DMS114 treated with DMSO at 0.1 percent for 48 hours (cell line): ENCODE measurements around the gene TNNC2.
"Not testable (repeated sequence)": the region's sequence is repeated elsewhere in the genome, so short reads cannot be mapped to it uniquely, and the experiment has no call there.

Experiments used
- DNase-seq: peaks from one replicate; lab custom pipeline; 2025; ENCODE audit not compliant: unreplicated experiment; lab: John Stamatoyannopoulos, UW

Gene TNNC2

GRCh38 chr20:45823949-45824835 is 2.9 kb downstream of the TNNC2 start:
- no peak for DNase-seq

GRCh38 chr20:45822857-45823256 is 4.3 kb downstream of the TNNC2 start:
- no peak for DNase-seq

- no peak for DNase-seq
Measured at GRCh38 chr20:45821947-45822346, 5.2 kb downstream of the TNNC2 start.

GRCh38 chr20:45819466-45819865 is 7.6 kb downstream of the TNNC2 start:
- no peak for DNase-seq

- DNase-seq = no peak
Measured at GRCh38 chr20:45818239-45818638, 8.9 kb downstream of the TNNC2 start.

- DNase-seq = no peak
Measured at GRCh38 chr20:45817376-45818194, 9.5 kb downstream of the TNNC2 start.

- no peak for DNase-seq
Measured at GRCh38 chr20:45816951-45817350, 10.2 kb downstream of the TNNC2 start.

GRCh38 chr20:45814314-45814713 is 12.8 kb downstream of the TNNC2 start:
- DNase-seq = no peak

GRCh38 chr20:45813489-45813888 is 13.6 kb downstream of the TNNC2 start:
- no peak for DNase-seq

GRCh38 chr20:45813006-45813340 is 14.1 kb downstream of the TNNC2 start:
- no peak for DNase-seq

GRCh38 chr20:45812157-45813005 is 14.7 kb downstream of the TNNC2 start, which contains the start of gene UBE2C:
TSS of gene UBE2C (plus strand) at chr20:45812644. CDS start at chr20:45812696, 52 bp downstream.
- DNase-seq = peak; percentile 88

- no peak for DNase-seq
Measured at GRCh38 chr20:45810191-45810970, 16.7 kb downstream of the TNNC2 start.

GRCh38 chr20:45801851-45802250 is 25.3 kb downstream of the TNNC2 start:
- DNase-seq = no peak

GRCh38 chr20:45798935-45799642 is 28.0 kb downstream of the TNNC2 start:
- peak; percentile 15 for DNase-seq

- not testable (repeated sequence) for DNase-seq
Measured at GRCh38 chr20:45797955-45798354, 29.2 kb downstream of the TNNC2 start.

- DNase-seq = not testable (repeated sequence)
Measured at GRCh38 chr20:45797510-45797909, 29.6 kb downstream of the TNNC2 start.

- no peak for DNase-seq
Measured at GRCh38 chr20:45796337-45797065, 30.6 kb downstream of the TNNC2 start.

GRCh38 chr20:45792317-45793118 is 34.6 kb downstream of the TNNC2 start:
- no peak for DNase-seq
